Measurements from ENCODE around the gene LCN12.

Gene LCN12

GRCh38 chr9:136945333-136946227 is 6.5 kb upstream of the LCN12 start:
- DNase-seq: no peak

- DNase-seq: no peak
These were observed 5.6 kb upstream of the LCN12 start for GRCh38 chr9:136946228-136947027.

GRCh38 chr9:136947028-136947891 is 4.8 kb upstream of the LCN12 start:
- DNase-seq: no peak

- peak; percentile 10 for DNase-seq
These were observed 4.0 kb upstream of the LCN12 start for GRCh38 chr9:136947955-136948510.

GRCh38 chr9:136949239-136949816 is 2.7 kb upstream of the LCN12 start:
- DNase-seq: no peak

GRCh38 chr9:136949817-136950655 is 2.0 kb upstream of the LCN12 start:
- peak; percentile 70 for DNase-seq

GRCh38 chr9:136950656-136951276 is 1.3 kb upstream of the LCN12 start:
- DNase-seq: no peak

GRCh38 chr9:136952321-136952850 is 313 bp downstream of the LCN12 start:
- no peak for DNase-seq

GRCh38 chr9:136952876-136953770 is 1.1 kb downstream of the LCN12 start:
- no peak for DNase-seq

GRCh38 chr9:136953771-136954269 is 1.7 kb downstream of the LCN12 start:
- no peak for DNase-seq

GRCh38 chr9:136954270-136955083 is 2.4 kb downstream of the LCN12 start:
- DNase-seq: no peak

- DNase-seq: no peak
These were observed 3.3 kb downstream of the LCN12 start for GRCh38 chr9:136955202-136955942.

- no peak for DNase-seq
These were observed 3.9 kb downstream of the LCN12 start for GRCh38 chr9:136955943-136956335.

GRCh38 chr9:136956604-136957003 is 4.5 kb downstream of the LCN12 start:
- DNase-seq: no peak

- no peak for DNase-seq
These were observed 5.4 kb downstream of the LCN12 start for GRCh38 chr9:136957461-136957860.

GRCh38 chr9:136957901-136958300 is 5.8 kb downstream of the LCN12 start:
- DNase-seq: no peak

- no peak for DNase-seq
These were observed 6.4 kb downstream of the LCN12 start for GRCh38 chr9:136958473-136958872.
